HG03103 (cell line): ENCODE results near the gene ACVR1B.

Source experiments
- ATAC-seq: cut with Tn5 transposase; IDR thresholded peaks from one replicate; pipeline ENCODE4 v1.9.1; 2021; ENCODE audit warnings: low read depth; ENCODE audit not compliant: unreplicated experiment

The ACVR1B gene

DNA sequence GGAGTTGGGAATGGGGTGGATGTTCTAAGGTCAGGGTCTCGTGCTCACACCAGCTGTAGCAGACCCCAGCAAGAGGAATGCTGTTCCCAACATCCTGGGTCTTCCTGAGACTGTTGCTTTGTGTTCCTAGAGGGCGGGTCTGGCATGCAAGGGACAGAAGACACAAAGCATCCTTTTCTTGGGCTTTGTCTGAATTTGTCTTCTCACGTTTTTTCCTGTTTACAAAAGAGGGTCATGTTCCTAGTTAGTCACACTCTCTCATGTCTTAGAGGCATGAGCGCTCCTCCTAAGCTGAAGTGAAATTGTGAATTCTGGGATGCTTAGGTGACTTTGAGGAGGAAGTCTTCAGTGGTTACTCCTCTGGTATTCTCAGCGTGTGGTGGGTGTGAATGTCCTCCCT, 45.6 kb downstream of the ACVR1B start:
- ATAC-seq: no peak

GRCh38 chr12:52003016-52003550, 51.6 kb downstream of the ACVR1B start:
- no peak for ATAC-seq

DNA sequence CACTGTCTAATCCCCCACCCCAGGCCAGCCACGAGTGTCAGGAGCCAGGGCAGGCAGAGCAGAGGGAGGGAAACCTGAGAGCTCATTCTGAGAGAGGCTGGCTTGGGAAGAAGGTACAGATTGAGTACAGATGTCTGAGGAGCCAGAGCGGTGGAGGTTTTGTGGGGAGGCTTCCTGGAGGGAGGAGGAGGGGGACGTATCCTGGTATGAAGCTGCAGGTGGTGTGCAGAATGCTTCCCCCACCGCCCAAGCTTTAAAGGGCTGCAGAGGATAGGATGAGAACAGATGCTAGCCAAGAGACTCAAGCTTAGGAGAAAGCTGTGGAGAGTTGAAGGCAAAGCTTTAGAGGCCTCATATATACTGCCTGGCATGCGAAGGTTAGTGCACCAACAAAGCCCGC, 52.1 kb downstream of the ACVR1B start:
- no peak for ATAC-seq

DNA sequence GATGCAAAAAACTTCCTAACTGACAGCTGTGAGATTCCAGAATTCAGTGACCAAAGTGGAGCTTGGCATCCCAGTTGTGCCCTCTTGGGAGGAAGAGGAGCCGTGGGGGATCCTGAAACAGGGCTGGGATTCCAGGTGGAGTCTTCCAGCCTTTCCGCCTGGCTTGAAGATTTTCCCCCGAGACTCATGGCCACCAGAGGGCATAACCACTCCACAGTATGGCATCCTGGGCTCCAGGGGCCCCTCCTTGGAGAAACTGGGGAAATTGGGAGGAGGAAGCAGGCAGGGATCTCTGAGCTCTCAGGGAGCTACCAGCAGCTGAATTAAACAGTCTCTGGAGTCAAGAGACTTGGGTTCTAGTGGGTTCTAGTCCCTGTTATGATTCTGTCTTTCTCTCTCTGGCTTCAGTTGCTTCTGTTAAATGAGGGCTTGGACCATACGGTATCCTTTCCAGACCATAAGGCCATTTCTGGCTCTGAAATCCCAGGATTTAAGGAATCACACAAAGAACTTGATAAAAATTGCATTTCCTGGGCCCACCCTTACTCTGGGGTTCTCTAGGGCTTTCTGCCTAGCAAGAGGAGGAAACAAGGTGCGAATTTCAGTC, 52.6 kb downstream of the ACVR1B start:
- no peak for ATAC-seq

DNA sequence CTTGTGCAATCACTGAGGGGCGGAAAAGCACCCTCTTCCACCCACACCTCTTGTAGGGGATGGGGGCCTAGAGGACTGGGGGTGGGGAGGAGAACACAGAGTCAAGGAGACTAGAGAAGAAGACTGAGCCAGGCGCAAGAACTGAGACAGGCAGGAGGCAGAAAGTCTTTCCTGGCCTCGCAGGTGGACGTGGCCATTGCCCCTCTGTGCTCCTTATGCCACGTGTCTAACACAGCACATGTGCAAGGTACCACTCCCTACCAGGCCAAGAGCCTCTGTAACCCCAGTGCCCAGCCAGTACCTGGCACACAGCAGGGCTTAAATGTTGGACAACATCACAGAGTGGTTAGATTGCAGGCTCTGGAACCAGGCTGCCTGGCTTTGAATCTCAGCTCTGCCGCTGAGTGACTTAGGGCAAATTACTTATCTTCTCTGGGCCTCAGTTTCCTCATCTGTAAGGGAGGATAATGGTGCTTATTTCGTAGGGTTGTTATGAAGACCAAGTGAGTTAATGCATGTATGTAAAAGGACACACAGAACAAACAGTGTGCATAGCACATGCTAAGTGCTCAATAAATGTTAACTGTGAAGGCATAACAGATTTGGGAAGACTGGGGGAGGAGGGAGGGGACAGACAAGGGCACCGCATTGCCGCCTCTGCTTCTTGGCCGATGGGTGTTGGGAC, 53.9 kb downstream of the ACVR1B start:
- ATAC-seq: no peak

GRCh38 chr12:52005903-52006703, 54.6 kb downstream of the ACVR1B start:
- peak; percentile 66 for ATAC-seq

DNA sequence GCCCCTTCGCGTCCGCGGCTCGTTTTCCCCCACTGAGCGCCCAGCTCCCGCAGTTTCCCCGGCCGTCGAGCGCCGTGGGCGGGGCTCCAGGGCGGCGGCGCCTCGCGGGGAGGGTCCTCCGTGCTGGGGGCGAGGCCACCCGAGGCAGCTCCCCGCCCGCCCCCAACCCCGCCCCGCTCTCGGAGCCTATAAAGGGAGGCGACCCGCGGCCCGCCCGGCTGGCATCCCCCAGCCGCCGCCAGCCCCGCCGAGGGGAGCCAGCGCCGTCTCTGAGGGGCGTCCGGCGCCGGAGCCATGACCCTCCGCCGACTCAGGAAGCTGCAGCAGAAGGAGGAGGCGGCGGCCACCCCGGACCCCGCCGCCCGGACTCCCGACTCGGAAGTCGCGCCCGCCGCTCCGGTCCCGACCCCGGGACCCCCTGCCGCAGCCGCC, 55.2 kb downstream of the ACVR1B start, which contains the start of gene TAMALIN:
Gene TAMALIN, plus strand, starts transcription at position 221 of the 432 bp plus-strand sequence. Its CDS starts 74 bp downstream, at position 295.
- ATAC-seq: no peak

DNA sequence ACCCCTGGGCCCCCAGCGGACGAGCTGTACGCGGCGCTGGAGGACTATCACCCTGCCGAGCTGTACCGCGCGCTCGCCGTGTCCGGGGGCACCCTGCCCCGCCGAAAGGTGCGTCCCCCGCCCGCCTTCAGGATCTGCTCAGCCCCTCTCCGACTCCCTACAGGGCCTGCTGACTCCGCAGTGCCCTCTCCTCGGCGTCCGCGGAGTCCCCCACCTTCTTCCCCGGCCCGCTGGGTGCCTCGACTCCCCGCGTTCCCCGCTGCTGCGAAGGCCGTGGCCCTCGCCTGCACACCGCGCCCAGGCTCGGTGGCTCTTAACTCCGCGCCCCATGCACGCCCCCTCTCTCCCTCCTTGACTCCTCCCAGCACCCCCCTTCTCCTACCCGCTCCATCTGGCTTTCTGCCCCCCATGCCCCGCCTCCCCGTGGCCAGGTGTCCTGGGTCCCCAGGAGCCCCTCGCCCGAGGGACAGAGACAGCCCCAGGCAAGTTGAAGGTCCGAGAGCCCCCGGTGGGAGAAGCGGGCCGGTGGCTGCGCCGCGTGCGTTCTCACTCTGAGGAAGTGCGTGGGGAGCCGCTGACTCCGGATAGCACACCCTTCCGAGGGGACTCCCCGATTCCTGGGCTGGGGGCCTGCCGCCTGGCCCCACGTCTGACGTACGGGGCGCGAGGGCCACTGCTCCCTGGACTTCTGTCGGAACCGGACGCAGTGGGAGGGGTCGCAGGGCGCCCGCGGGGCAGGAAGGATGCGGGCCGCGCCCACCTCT, 55.8 kb downstream of the ACVR1B start:
- no peak for ATAC-seq

GRCh38 chr12:52007982-52008510, 56.5 kb downstream of the ACVR1B start:
- no peak for ATAC-seq

GRCh38 chr12:52009081-52009751, 57.7 kb downstream of the ACVR1B start:
- no peak for ATAC-seq

GRCh38 chr12:52010152-52010622, 58.7 kb downstream of the ACVR1B start:
- no peak for ATAC-seq

- ATAC-seq: no peak
These were observed 59.4 kb downstream of the ACVR1B start for GRCh38 chr12:52010692-52011601.

GRCh38 chr12:52011602-52012214, 60.2 kb downstream of the ACVR1B start:
- ATAC-seq: no peak

DNA sequence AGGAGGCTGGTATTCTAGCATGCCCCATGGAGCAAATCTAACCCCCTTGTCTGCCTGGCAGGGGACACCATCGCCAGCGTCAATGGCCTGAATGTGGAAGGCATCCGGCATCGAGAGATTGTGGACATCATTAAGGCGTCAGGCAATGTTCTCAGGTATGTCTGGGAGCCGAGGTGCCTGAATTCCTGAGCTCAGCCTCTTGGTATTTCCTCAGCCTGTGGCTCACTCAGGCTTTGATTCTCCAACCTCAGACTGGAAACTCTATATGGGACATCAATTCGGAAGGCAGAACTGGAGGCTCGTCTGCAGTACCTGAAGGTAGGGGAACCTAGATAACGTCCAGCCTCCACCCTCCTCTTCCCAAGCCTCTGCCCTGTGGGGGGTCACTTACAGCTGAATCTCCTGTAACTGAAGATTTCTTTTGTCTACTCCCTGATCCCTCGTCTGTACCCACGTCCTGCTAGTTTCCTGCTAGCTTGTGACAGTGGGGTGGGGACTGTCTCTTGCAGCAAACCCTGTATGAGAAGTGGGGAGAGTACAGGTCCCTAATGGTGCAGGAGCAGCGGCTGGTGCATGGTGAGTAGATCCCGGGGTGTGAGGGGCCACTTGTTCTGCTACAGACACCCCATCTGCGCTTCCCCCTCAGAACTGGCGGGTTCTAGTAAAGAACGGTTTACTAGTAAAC, 62.3 kb downstream of the ACVR1B start:
- no peak for ATAC-seq

DNA sequence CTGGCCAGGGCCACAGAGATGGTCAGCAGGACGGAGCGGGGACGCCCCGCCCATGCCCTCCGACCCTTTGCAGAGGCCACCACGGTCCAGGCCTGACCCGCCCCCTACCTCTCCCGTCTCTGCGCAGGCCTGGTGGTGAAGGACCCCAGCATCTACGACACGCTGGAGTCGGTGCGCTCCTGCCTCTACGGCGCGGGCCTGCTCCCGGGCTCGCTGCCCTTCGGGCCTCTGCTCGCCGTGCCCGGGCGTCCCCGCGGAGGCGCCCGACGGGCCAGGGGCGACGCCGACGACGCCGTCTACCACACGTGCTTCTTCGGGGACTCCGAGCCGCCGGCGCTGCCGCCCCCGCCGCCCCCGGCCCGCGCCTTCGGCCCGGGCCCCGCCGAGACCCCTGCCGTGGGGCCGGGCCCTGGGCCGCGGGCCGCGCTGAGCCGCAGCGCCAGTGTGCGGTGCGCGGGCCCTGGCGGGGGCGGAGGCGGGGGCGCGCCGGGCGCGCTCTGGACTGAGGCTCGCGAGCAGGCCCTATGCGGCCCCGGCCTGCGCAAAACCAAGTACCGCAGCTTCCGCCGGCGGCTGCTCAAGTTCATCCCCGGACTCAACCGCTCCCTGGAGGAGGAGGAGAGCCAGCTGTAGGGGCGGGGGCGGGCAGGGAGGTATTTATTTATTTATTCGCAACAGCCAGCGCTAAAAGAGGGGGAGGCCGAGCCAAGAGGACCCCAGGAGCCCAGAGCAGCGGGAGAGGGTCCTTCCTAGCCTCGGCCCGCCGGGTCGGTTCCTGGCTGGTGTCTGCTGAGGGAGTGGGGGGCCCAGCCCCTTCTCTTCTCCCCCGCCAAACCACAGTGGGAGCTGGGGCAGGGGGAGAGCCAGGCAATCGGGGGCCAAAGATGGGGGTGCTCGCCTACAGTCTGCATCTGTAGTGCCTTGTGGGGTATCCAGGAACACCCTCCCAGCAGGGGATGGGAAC, 63.4 kb downstream of the ACVR1B start:
- ATAC-seq: no peak

GRCh38 chr12:52015532-52016041, 64.1 kb downstream of the ACVR1B start:
- no peak for ATAC-seq
